ENCODE results near the gene BNIP3. TPM values are rescaled to one million over a fixed set of nuclear protein-coding genes. Genes with fewer than 3 reads are reported as not detected.

BNIP3 gene
- total RNA-seq, 1 experiment from 2014 or later, result 18.4 TPM

DNA sequence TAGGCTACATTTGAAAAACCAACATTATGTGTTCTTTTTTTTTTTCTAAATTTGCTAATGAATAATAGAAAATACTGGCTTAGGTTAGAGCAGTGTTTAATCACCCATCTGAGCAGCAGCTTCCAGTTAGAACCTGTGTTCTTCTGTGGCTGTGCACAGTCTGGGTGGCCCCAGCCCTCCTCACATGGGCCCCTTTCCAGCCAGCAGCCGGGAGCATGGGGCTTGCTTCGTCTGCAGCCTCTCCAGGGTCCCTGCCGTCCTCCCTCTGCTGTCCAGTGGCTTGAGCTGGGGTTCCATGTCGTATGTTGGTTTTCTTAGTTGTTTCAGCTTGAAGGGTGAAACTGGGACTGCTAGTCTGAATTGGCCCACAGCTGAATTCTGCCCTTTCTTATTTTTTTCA, 37.3 kb downstream of the BNIP3 start:
- intact Hi-C loops (cut with micrococcal nuclease; ENCODE audit: unreplicated experiment), result no loop called here
- TF ChIP-seq CTCF (IDR thresholded peaks at IDR 0.05; ENCODE audit: insufficient read depth in 1 of 2, low read depth in 1 of 2, low read length in 1 of 2, severe bottlenecking in 1 of 2, unreplicated experiment in 1 of 2), result no peak
- no peak overlapping the region for H3K4me3 ChIP-seq (ENCODE audit: low read depth, low read length)
- H3K36me3 ChIP-seq (ENCODE audit: control insufficient read depth, insufficient read depth, low read length), result peaks cover 9% of the 10 kb centered on the region
- no peaks in the 10 kb centered on the region for H3K4me1 ChIP-seq
- Mint-ChIP-seq H3K4me1 (ENCODE audit: low read depth, unreplicated experiment) (peaks cover 7% of the 10 kb centered on the region), H3K27ac (ENCODE audit: unreplicated experiment) (no peak overlapping the region), H3K36me3 (ENCODE audit: insufficient read depth, unreplicated experiment) (peaks cover 84% of the 10 kb centered on the region), H3K4me3 (ENCODE audit: unreplicated experiment) (no peak overlapping the region), H3K9me3 (ENCODE audit: unreplicated experiment) (no peaks in the 10 kb centered on the region), H3K27me3 (ENCODE audit: insufficient read depth, unreplicated experiment) (no peaks in the 10 kb centered on the region)
- H3K9me3 ChIP-seq, result no peaks in the 10 kb centered on the region
- POLR2A ChIA-PET, result no interaction called here
- no peaks in the 10 kb centered on the region for H3K27me3 ChIP-seq (replicated peaks; ENCODE audit: control insufficient read depth, insufficient read depth, low read length)
- no TSS peak for BruUV-seq (replicated peaks)
- CTCF ChIA-PET, result no interaction called here
- no peak for DNase-seq

DNA sequence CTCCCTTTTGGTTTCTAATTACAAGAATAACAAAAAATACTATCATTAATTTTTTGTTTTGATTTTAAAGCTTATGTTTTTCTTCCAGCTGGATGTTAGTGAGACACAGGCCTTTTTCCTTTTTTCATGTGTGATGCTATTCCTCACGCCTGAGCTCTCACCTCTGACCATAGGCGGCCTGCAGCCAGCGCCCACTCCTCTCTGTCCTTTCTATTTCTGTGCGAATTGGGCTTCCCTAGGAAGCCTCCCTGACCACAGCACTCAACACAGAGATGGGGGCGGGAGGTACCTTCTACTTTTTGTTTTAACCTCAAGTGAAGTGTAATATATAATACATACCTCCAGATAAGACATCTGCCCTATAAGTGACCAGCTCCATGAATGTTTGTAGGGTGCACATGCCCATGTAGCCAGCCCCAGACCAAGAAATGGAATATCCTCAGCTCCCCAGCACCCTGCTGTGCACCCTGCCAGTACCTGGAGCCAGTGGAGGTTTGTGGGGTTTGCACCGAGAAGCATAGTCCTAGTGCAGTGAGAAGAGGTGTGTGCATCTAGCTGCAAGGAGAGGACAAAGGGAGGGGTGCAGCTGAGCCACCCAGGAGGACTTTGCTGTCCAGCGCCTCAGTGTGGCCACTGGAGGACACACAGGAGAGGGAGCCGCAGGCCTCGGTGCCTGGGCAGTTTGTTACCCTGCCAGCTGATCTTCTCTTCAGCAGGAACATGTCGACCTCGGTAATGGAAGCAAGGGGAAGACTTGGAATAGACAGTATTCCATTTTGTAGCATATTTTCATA, 38.5 kb downstream of the BNIP3 start:
- H3K36me3 ChIP-seq (ENCODE audit: control insufficient read depth, insufficient read depth, low read length), result peaks cover 7% of the 10 kb centered on the region
- intact Hi-C loops (cut with micrococcal nuclease; ENCODE audit: unreplicated experiment), result no loop called here

GRCh38 chr10:131942455-131942854, 39.3 kb downstream of the BNIP3 start:
- DNase-seq, result no peak
- ChIA-PET CTCF (interaction anchor here (1.0 kb wide), 1 partner anchor 57 kb away, joined by 3 read pairs; no protein-coding TSS in a partner anchor), POLR2A (no interaction called here)
- H3K36me3 ChIP-seq (ENCODE audit: control insufficient read depth, insufficient read depth, low read length), result peaks cover 6% of the 10 kb centered on the region
- no peak for TF ChIP-seq CTCF (IDR thresholded peaks at IDR 0.05; ENCODE audit: insufficient read depth in 1 of 2, low read depth in 1 of 2, low read length in 1 of 2, severe bottlenecking in 1 of 2, unreplicated experiment in 1 of 2)
- peaks cover 2% of the 10 kb centered on the region for H3K4me1 Mint-ChIP-seq (ENCODE audit: low read depth, unreplicated experiment)
- no peak overlapping the region for H3K4me3 Mint-ChIP-seq (ENCODE audit: unreplicated experiment)
- H3K27me3 ChIP-seq (replicated peaks; ENCODE audit: control insufficient read depth, insufficient read depth, low read length), result no peaks in the 10 kb centered on the region
- H3K9me3 Mint-ChIP-seq (ENCODE audit: unreplicated experiment), result no peaks in the 10 kb centered on the region
- no peaks in the 10 kb centered on the region for H3K4me1 ChIP-seq
- intact Hi-C loops (cut with micrococcal nuclease; ENCODE audit: unreplicated experiment), result no loop called here
- no peaks in the 10 kb centered on the region for H3K27me3 Mint-ChIP-seq (ENCODE audit: insufficient read depth, unreplicated experiment)
- no peak overlapping the region for H3K27ac Mint-ChIP-seq (ENCODE audit: unreplicated experiment)
- no TSS peak for BruUV-seq (replicated peaks)
- H3K36me3 Mint-ChIP-seq (ENCODE audit: insufficient read depth, unreplicated experiment), result peaks cover 69% of the 10 kb centered on the region
- H3K9me3 ChIP-seq, result no peaks in the 10 kb centered on the region
- no peak overlapping the region for H3K4me3 ChIP-seq (ENCODE audit: low read depth, low read length)

More for the DNA sequence above, 38.5 kb downstream of the BNIP3 start:
- Mint-ChIP-seq H3K27me3 (ENCODE audit: insufficient read depth, unreplicated experiment) (no peaks in the 10 kb centered on the region), H3K4me3 (ENCODE audit: unreplicated experiment) (no peak overlapping the region), H3K4me1 (ENCODE audit: low read depth, unreplicated experiment) (peaks cover 7% of the 10 kb centered on the region), H3K9me3 (ENCODE audit: unreplicated experiment) (no peaks in the 10 kb centered on the region), H3K27ac (ENCODE audit: unreplicated experiment) (no peak overlapping the region), H3K36me3 (ENCODE audit: insufficient read depth, unreplicated experiment) (peaks cover 77% of the 10 kb centered on the region)
- peak; percentile 12 to 29 for TF ChIP-seq CTCF (IDR thresholded peaks at IDR 0.05; ENCODE audit: insufficient read depth in 1 of 2, low read depth in 1 of 2, low read length in 1 of 2, severe bottlenecking in 1 of 2, unreplicated experiment in 1 of 2)
- Histone ChIP-seq H3K4me3 (ENCODE audit: low read depth, low read length) (no peak overlapping the region), H3K4me1 (no peaks in the 10 kb centered on the region), H3K27me3 (replicated peaks; ENCODE audit: control insufficient read depth, insufficient read depth, low read length) (no peaks in the 10 kb centered on the region), H3K9me3 (no peaks in the 10 kb centered on the region)
- ChIA-PET POLR2A (no interaction called here), CTCF (interaction anchor here (1.0 kb wide), 1 partner anchor 57 kb away, joined by 3 read pairs; no protein-coding TSS in a partner anchor)
- BruUV-seq (replicated peaks), result no TSS peak
- DNase-seq, result peak in 1 of 2 experiments; percentile 16
